Smooth muscle cell (in vitro differentiated cells): ENCODE results near the gene PAN2. TPM values are rescaled to one million over a fixed set of nuclear protein-coding genes. Genes with fewer than 3 reads are reported as not detected.

ENCODE experiments used
- DNase-seq: peaks from one replicate; lab custom pipeline; 2025; ENCODE audit not compliant: unreplicated experiment; lab: John Stamatoyannopoulos, UW
- H2AFZ ChIP-seq: fragments of 200-600 bp; sonication (generic); 2 replicates; pipeline ENCODE4 v1.6.0; 2016; ENCODE audit warnings: antibody characterized with exemption, low read depth, mild to moderate bottlenecking
- H3F3A ChIP-seq: fragments of 200-600 bp; sonication (generic); 2 replicates; pipeline ENCODE4 v1.6.0; 2017; ENCODE audit warnings: antibody characterized with exemption, low read depth
- H3K27ac ChIP-seq: fragments of 200-600 bp; sonication (generic); 2 replicates; pipeline ENCODE4 v1.5.1; 2016; ENCODE audit warnings: low read depth, mild to moderate bottlenecking
- H3K27me3 ChIP-seq: fragments of 200-600 bp; sonication (generic); 2 replicates; pipeline ENCODE4 v1.6.1; 2016; ENCODE audit warnings: low read depth, mild to moderate bottlenecking
- H3K36me3 ChIP-seq: fragments of 200-600 bp; sonication (generic); 2 replicates; pipeline ENCODE4 v1.5.1; 2016; ENCODE audit warnings: low read depth
- H3K4me1 ChIP-seq: fragments of 200-600 bp; sonication (generic); 2 replicates; pipeline ENCODE4 v1.5.1; 2016; ENCODE audit warnings: low read depth
- H3K4me2 ChIP-seq: fragments of 200-600 bp; sonication (generic); 2 replicates; pipeline ENCODE4 v1.6.0; 2016; ENCODE audit warnings: mild to moderate bottlenecking
- H3K4me3 ChIP-seq: fragments of 200-600 bp; sonication (generic); 2 replicates; pipeline ENCODE4 v1.5.1; 2016; ENCODE audit warnings: mild to moderate bottlenecking
- H3K79me2 ChIP-seq: fragments of 200-600 bp; sonication (generic); 2 replicates; pipeline ENCODE4 v1.6.0; 2016; ENCODE audit warnings: low read depth, mild to moderate bottlenecking
- H3K9ac ChIP-seq: fragments of 200-600 bp; sonication (generic); 2 replicates; pipeline ENCODE4 v1.6.0; 2016; ENCODE audit warnings: low read depth
- H3K9me3 ChIP-seq: fragments of 200-600 bp; sonication (generic); replicated peaks from 2 replicates; pipeline ENCODE4 v1.5.1; 2016; ENCODE audit warnings: low read depth
- H4K20me1 ChIP-seq: fragments of 200-600 bp; sonication (generic); 2 replicates; pipeline ENCODE4 v1.6.0; 2016; ENCODE audit warnings: low read depth
- CTCF ChIP-seq: fragments of 200-600 bp; sonication (generic); IDR thresholded peaks from 2 replicates; pipeline ENCODE4 v1.5.1; 2017; ENCODE audit warnings: borderline replicate concordance, mild to moderate bottlenecking, antibody characterized with exemption; ENCODE audit not compliant: insufficient read depth, poor library complexity, severe bottlenecking
- WGBS: methylation state at CpG from one replicate; pipeline ENCODE4 v1.1.7; 2016; ENCODE audit warnings: low lambda C conversion rate; 5-methylcytosine and 5-hydroxymethylcytosine counted together
- polyA plus RNA-seq: library from polyadenylated mRNA; unstranded; fragments of >200 nt; fragmentation: Nextera tagmentation; extraction: Ambion mirVana; gene quantifications from 2 replicates; pipeline ENCODE4 v1.2.1, GENCODE V29; 2016
- total RNA-seq: library from RNA; depleted of rRNA; stranded (reverse); fragments of >200 nt; gene quantifications from 2 replicates; pipeline ENCODE4 v1.2.3, GENCODE V29; 2014

PAN2 gene
- total and polyA plus RNA-seq, 2 experiments from 2014 or later, result 14.7 to 55.6 TPM

DNA sequence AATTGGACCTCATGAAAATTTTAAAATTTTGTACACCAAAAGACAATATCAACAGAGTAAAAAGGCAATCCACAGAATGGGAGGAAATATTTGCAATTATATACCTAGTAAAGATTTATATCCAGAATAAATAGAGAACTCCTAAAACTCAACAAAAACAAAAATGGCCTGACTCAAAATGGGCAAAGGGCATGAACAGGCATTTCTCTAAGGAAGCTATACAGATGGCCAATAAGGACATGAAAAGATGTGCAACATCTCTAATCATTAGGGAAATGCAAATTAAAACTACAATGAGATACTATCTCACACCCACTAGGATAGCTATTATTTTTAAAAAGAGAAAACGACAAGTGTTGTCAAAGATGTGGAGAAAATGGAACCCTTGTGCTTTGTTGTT is 39.7 kb upstream of the PAN2 start:
- H3K4me3 ChIP-seq, result no peak overlapping the region
- DNase-seq, result no peak
- no peak overlapping the region for H3K4me2 ChIP-seq
- no peak overlapping the region for H3K9ac ChIP-seq
- H3K9me3 ChIP-seq, result no peaks in the 10 kb centered on the region
- H3K36me3 ChIP-seq, result no peaks in the 10 kb centered on the region
- H3K27ac ChIP-seq, result no peak overlapping the region
- H3F3A ChIP-seq, result no peaks in the 10 kb centered on the region
- H3K79me2 ChIP-seq, result no peaks in the 10 kb centered on the region
- no peak for TF ChIP-seq CTCF
- 100% methylated on average over 1 of the region's 1 CpG for WGBS
- peaks cover 7% of the 10 kb centered on the region for H3K27me3 ChIP-seq
- no peak overlapping the region for H2AFZ ChIP-seq
- H3K4me1 ChIP-seq, result no peaks in the 10 kb centered on the region
- no peaks in the 10 kb centered on the region for H4K20me1 ChIP-seq

DNA sequence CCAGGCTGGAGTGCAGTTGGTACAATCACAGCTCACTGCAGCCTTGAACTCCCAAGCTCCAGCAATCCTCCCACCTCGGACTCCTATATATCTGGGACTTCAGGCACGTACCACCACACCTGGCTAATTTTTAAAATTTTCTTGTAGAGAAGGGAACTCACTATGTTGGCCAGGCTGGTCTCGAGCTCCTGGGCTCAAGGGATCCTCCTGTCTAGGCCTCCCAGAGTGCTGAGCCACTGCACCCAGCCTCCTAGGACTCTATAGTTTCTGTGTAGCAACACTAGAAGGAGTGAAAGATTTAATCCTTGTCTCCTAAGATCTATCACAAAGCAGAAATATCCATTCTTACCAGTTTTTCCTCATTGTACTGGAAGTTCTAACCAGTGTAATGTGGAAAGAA is 33.1 kb upstream of the PAN2 start:
- Histone ChIP-seq H3K27me3 (peaks cover 7% of the 10 kb centered on the region), H3K79me2 (no peaks in the 10 kb centered on the region)
- 90% methylated on average over 3 of the region's 3 CpGs for WGBS

GRCh38 chr12:56362130-56363059 is 28.6 kb upstream of the PAN2 start, which contains the start of gene APOF:
TSS of gene APOF (minus strand) at chr12:56362857. CDS start at chr12:56362745, 112 bp downstream.
- H3K27me3 ChIP-seq, result no peaks in the 10 kb centered on the region
- no peak for TF ChIP-seq CTCF
- peaks cover 15% of the 10 kb centered on the region for H4K20me1 ChIP-seq
- H3K27ac ChIP-seq, result no peak within 1 kb of the TSS
- H3K4me1 ChIP-seq, result peaks cover 13% of the 10 kb centered on the region
- H3K36me3 ChIP-seq, result no peaks in the 10 kb centered on the region
- H3K9me3 ChIP-seq, result no peaks in the 10 kb centered on the region
- H3F3A ChIP-seq, result peaks cover 5% of the 10 kb centered on the region
- H2AFZ ChIP-seq, result no peak within 1 kb of the TSS
- no peak for DNase-seq
- 84% methylated on average over 10 of the region's 10 CpGs for WGBS
- no peak within 1 kb of the TSS for H3K9ac ChIP-seq
- H3K4me2 ChIP-seq, result no peak within 1 kb of the TSS
- no peak within 1 kb of the TSS for H3K4me3 ChIP-seq
- H3K79me2 ChIP-seq, result peaks cover 16% of the 10 kb centered on the region

More for the DNA sequence above, 33.1 kb upstream of the PAN2 start:
- DNase-seq, result no peak
- Histone ChIP-seq H3K4me3 (no peak overlapping the region), H3K4me1 (no peaks in the 10 kb centered on the region), H3K4me2 (no peak overlapping the region), H3K36me3 (no peaks in the 10 kb centered on the region), H3F3A (no peaks in the 10 kb centered on the region), H3K9ac (no peak overlapping the region), H3K9me3 (no peaks in the 10 kb centered on the region), H2AFZ (no peak overlapping the region), H4K20me1 (no peaks in the 10 kb centered on the region), H3K27ac (no peak overlapping the region)
- TF ChIP-seq CTCF, result no peak
